HCT116 (cell line): ENCODE results near the gene PBX1. TPM values are rescaled to one million over a fixed set of nuclear protein-coding genes. Genes with fewer than 3 reads are reported as not detected.

Experiments
- ATAC-seq: fragments of 200-7000 bp; cut with Tn5 transposase; 2 replicates; pipeline ENCODE4 v1.9.1; 2020; ENCODE audit warnings: mild to moderate bottlenecking, moderate library complexity
- BruUV-seq: library from RNA; stranded (reverse); fragments of 400-500 nt; replicated peaks from 2 replicates; lab custom pipeline; 2021; lab: Mats Ljungman, UMichigan
- CTCF ChIA-PET: fragments of 300-600 bp; sonication (Branson Sonifier 250); formaldehyde crosslinking; loops from one replicate; lab custom pipeline; 2021; ENCODE audit warnings: antibody characterized with exemption; lab: Charles Lee
- POLR2A ChIA-PET: fragments of 300-600, 350-600 bp; sonication (Branson Sonifier 250); formaldehyde crosslinking; loops from one replicate; lab custom pipeline; 2021; ENCODE audit warnings: antibody characterized with exemption; lab: Charles Lee
- RAD21 ChIA-PET, 2 experiments: fragments of 300-600 bp; sonication (Branson Sonifier 250); formaldehyde crosslinking; loops; one replicate each; lab custom pipeline; 2023; ENCODE audit warnings: low total read pairs in 2 of 2; ENCODE audit not compliant: uncharacterized antibody in 2 of 2, unreplicated experiment in 2 of 2, low non-redundant PET in 1 of 2; lab: Charles Lee
- DNase-seq: peaks from one replicate; pipeline ENCODE4 v3.0.0-alpha.2; 2010; ENCODE audit warnings: low read depth, low spot score
- H2AFZ ChIP-seq: fragments of 200-600 bp; shearing (Covaris generic), sonication (generic); 2 replicates; pipeline ENCODE4 v1.6.1; 2017; ENCODE audit warnings: low read depth, mixed run types, mixed read lengths, antibody characterized with exemption, low read length; ENCODE audit not compliant: poor library complexity, severe bottlenecking
- H3K27ac ChIP-seq: 2 replicates; pipeline ENCODE4 v1.5.1; 2012; ENCODE audit warnings: low read depth, low read length
- H3K27me3 ChIP-seq: fragments of 200-600 bp; sonication (generic); 2 replicates; pipeline ENCODE4 v1.6.1; 2016; ENCODE audit warnings: mixed run types, low read length, mixed read lengths; ENCODE audit not compliant: insufficient read depth
- H3K36me3 ChIP-seq, 2 experiments: fragments of 200-500 bp in 1 of 2; fragments of 200-600 bp in 1 of 2; sonication (Bioruptor generic) in 1 of 2; sonication (generic) in 1 of 2; 2 replicates each; pipeline versions ENCODE4 v1.5.1 to v1.6.1; 2014 to 2016; ENCODE audit warnings: low read length in 2 of 2, inconsistent platforms in 1 of 2, mixed read lengths in 1 of 2, mixed run types in 1 of 2; ENCODE audit not compliant: insufficient read depth in 2 of 2, control insufficient read depth in 1 of 2
- H3K4me1 ChIP-seq, 2 experiments: fragments of 200-600 bp in 1 of 2; sonication (generic) in 1 of 2; 2 replicates each; pipeline versions ENCODE4 v1.5.1 to v1.6.1; 2012 to 2017; ENCODE audit warnings: low read length in 2 of 2, inconsistent platforms in 1 of 2, mild to moderate bottlenecking in 1 of 2, mixed read lengths in 1 of 2, mixed run types in 1 of 2, moderate library complexity in 1 of 2; ENCODE audit not compliant: insufficient read depth in 2 of 2, control insufficient read depth in 1 of 2
- H3K4me2 ChIP-seq: fragments of 200-600 bp; sonication (generic); 2 replicates; pipeline ENCODE4 v1.6.1; 2017; ENCODE audit warnings: mixed run types, low read length, mixed read lengths
- H3K4me3 ChIP-seq, 2 experiments: fragments of 200-600 bp in 1 of 2; sonication (generic) in 1 of 2; replicated peaks in 1 of 2; 2 replicates each; pipeline ENCODE4 v1.5.1; 2011 to 2016; ENCODE audit warnings: low read length in 2 of 2, control low read depth in 1 of 2, low read depth in 1 of 2, mild to moderate bottlenecking in 1 of 2, mixed read lengths in 1 of 2, mixed run types in 1 of 2
- H3K79me2 ChIP-seq: fragments of 200-600 bp; sonication (generic); 2 replicates; pipeline ENCODE4 v1.6.1; 2017; ENCODE audit warnings: mild to moderate bottlenecking, mixed run types, low read length, moderate library complexity, mixed read lengths; ENCODE audit not compliant: insufficient read depth
- H3K9ac ChIP-seq: fragments of 200-600 bp; sonication (generic); 2 replicates; pipeline ENCODE4 v1.6.1; 2016; ENCODE audit warnings: low read length, mixed read lengths
- H3K9me2 ChIP-seq: fragments of 200-600 bp; sonication (generic), shearing (Covaris generic); 2 replicates; pipeline ENCODE4 v1.6.1; 2017; ENCODE audit warnings: mixed run types, mild to moderate bottlenecking, moderate library complexity; ENCODE audit not compliant: insufficient read depth
- H3K9me3 ChIP-seq, 2 experiments: fragments of 200-500 bp in 1 of 2; fragments of 200-600 bp in 1 of 2; sonication (Bioruptor generic) in 1 of 2; sonication (generic) in 1 of 2; 2 replicates each; pipeline ENCODE4 v1.6.1; 2014 to 2017; ENCODE audit warnings: low read length in 2 of 2, mixed read lengths in 2 of 2, inconsistent platforms in 1 of 2, low read depth in 1 of 2, mild to moderate bottlenecking in 1 of 2, mixed run types in 1 of 2, moderate library complexity in 1 of 2; ENCODE audit not compliant: control insufficient read depth in 1 of 2, insufficient read depth in 1 of 2
- H4K20me1 ChIP-seq: fragments of 200-600 bp; sonication (generic), shearing (Covaris generic); 2 replicates; pipeline ENCODE4 v1.6.1; 2017; ENCODE audit warnings: mixed run types, mild to moderate bottlenecking, moderate library complexity; ENCODE audit not compliant: insufficient read depth
- CBX3 ChIP-seq: IDR thresholded peaks from 2 replicates; pipeline ENCODE4 v1.6.1; 2012; ENCODE audit warnings: low read depth
- CEBPB ChIP-seq: IDR thresholded peaks from 2 replicates; pipeline ENCODE4 v1.6.1; 2012; ENCODE audit warnings: low read depth
- EGR1 ChIP-seq: IDR thresholded peaks from 2 replicates; pipeline ENCODE4 v1.6.1; 2012; ENCODE audit warnings: low read depth
- ELF1 ChIP-seq: IDR thresholded peaks from 2 replicates; pipeline ENCODE4 v1.6.1; 2012; ENCODE audit warnings: low read depth, borderline replicate concordance
- EZH2phosphoT487 ChIP-seq: fragments of 200-600 bp; IDR thresholded peaks from 2 replicates; pipeline ENCODE4 v1.6.1; 2018; ENCODE audit warnings: antibody characterized with exemption, borderline replicate concordance
- POLR2A ChIP-seq: IDR thresholded peaks from 2 replicates; pipeline ENCODE4 v1.7.0; 2011; ENCODE audit warnings: borderline replicate concordance; ENCODE audit not compliant: insufficient read depth, insufficient read length; ENCODE audit errors: extremely low read depth
- SIN3A ChIP-seq: IDR thresholded peaks from 2 replicates; pipeline ENCODE4 v1.6.1; 2012; ENCODE audit warnings: low read depth
- SP1 ChIP-seq: IDR thresholded peaks from 2 replicates; pipeline ENCODE4 v1.6.1; 2012; ENCODE audit warnings: low read depth
- YY1 ChIP-seq: IDR thresholded peaks from 2 replicates; pipeline ENCODE4 v1.6.1; 2011; ENCODE audit warnings: low read length, low read depth, moderate library complexity, mild to moderate bottlenecking; ENCODE audit not compliant: insufficient replicate concordance; ENCODE audit errors: extremely low read depth
- intact Hi-C: fragments of 100-400 bp; cut with micrococcal nuclease; formaldehyde crosslinking; loops from 2 replicates; pipeline ENCODE4 v1.10.0; 2022
- total RNA-seq: library from RNA; stranded (reverse); gene quantifications from one replicate; pipeline ENCODE4 v1.2.1, GENCODE V29; 2021; ENCODE audit not compliant: unreplicated experiment
- TF ChIP-seq, protein P1 (sequence below): IDR thresholded peaks from 2 replicates; pipeline ENCODE4 v1.6.1; 2012
- TF ChIP-seq, protein P2 (sequence below): IDR thresholded peaks from 2 replicates; pipeline ENCODE4 v1.6.1; 2012; ENCODE audit warnings: low read depth

PBX1 gene
- total RNA-seq, 1 experiment from 2014 or later, result 29.6 TPM

DNA sequence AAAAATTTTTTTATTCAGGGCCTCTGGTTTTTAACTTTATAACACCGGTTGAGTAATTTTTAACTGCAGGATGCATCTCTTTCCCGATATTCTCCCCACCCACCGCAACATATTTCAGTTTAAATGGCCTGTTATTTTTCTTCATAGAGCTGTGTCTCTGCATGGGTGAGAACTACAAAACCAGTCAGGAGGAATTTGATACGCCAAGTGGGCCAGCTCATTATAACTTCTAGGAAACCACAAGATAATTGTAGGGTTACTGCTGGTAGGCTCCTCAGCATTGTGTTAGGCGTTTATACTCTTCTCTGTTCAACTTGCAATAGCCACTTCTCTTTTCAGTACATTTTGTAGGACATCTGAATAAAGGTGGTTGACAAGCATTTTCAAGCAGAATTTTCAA, 169.7 kb downstream of the PBX1 start:
- H3K9ac ChIP-seq, result no peak overlapping the region
- H3K4me1 ChIP-seq, result peaks cover 8 to 17% of the 10 kb centered on the region in 2 experiments; a peak in 3 of 4 replicates
- ChIA-PET RAD21 (no interaction called here), CTCF (no interaction called here), POLR2A (no interaction called here)
- ATAC-seq (no peak), DNase-seq (no peak)
- H4K20me1 ChIP-seq, result 0 out of 2 replicates have a peak, but pooled peaks cover 4% of the 10 kb centered on the region
- TF ChIP-seq, protein P1, sequence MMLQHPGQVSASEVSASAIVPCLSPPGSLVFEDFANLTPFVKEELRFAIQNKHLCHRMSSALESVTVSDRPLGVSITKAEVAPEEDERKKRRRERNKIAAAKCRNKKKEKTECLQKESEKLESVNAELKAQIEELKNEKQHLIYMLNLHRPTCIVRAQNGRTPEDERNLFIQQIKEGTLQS, result no peak
- TF ChIP-seq EGR1 (no peak), ELF1 (no peak), POLR2A (no peak), YY1 (no peak), EZH2phosphoT487 (no peak), CEBPB (no peak), SP1 (no peak), SIN3A (no peak), CBX3 (no peak)
- TF ChIP-seq, protein P2, sequence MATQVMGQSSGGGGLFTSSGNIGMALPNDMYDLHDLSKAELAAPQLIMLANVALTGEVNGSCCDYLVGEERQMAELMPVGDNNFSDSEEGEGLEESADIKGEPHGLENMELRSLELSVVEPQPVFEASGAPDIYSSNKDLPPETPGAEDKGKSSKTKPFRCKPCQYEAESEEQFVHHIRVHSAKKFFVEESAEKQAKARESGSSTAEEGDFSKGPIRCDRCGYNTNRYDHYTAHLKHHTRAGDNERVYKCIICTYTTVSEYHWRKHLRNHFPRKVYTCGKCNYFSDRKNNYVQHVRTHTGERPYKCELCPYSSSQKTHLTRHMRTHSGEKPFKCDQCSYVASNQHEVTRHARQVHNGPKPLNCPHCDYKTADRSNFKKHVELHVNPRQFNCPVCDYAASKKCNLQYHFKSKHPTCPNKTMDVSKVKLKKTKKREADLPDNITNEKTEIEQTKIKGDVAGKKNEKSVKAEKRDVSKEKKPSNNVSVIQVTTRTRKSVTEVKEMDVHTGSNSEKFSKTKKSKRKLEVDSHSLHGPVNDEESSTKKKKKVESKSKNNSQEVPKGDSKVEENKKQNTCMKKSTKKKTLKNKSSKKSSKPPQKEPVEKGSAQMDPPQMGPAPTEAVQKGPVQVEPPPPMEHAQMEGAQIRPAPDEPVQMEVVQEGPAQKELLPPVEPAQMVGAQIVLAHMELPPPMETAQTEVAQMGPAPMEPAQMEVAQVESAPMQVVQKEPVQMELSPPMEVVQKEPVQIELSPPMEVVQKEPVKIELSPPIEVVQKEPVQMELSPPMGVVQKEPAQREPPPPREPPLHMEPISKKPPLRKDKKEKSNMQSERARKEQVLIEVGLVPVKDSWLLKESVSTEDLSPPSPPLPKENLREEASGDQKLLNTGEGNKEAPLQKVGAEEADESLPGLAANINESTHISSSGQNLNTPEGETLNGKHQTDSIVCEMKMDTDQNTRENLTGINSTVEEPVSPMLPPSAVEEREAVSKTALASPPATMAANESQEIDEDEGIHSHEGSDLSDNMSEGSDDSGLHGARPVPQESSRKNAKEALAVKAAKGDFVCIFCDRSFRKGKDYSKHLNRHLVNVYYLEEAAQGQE, result no peak
- H3K4me2 ChIP-seq, result no peak overlapping the region
- no peak overlapping the region for H2AFZ ChIP-seq
- H3K27me3 ChIP-seq, result no peaks in the 10 kb centered on the region
- no peaks in the 10 kb centered on the region for H3K36me3 ChIP-seq
- H3K9me2 ChIP-seq, result 0 out of 2 replicates have a peak, but pooled peaks cover 2% of the 10 kb centered on the region
- H3K9me3 ChIP-seq, result no peaks in the 10 kb centered on the region
- no peaks in the 10 kb centered on the region for H3K79me2 ChIP-seq
- no TSS peak for BruUV-seq
- intact Hi-C loops, result no loop called here
- H3K4me3 ChIP-seq, result no peak overlapping the region
- H3K27ac ChIP-seq, result no peak overlapping the region
